RCC 7860 (cell line): ENCODE results near the gene SLC11A1.
A peak's percentile ranks its signal among the peaks of the same experiment; 100 is the strongest.

Experiments
- DNase-seq: peaks from one replicate; pipeline ENCODE4 v3.0.0-alpha.2; 2015; ENCODE audit warnings: low spot score
- FAIRE-seq: peaks from 2 replicates; lab custom pipeline; 2012; peaks lifted over from hg19 to GRCh38; lab: Jason Lieb, UNC

Gene SLC11A1

DNA sequence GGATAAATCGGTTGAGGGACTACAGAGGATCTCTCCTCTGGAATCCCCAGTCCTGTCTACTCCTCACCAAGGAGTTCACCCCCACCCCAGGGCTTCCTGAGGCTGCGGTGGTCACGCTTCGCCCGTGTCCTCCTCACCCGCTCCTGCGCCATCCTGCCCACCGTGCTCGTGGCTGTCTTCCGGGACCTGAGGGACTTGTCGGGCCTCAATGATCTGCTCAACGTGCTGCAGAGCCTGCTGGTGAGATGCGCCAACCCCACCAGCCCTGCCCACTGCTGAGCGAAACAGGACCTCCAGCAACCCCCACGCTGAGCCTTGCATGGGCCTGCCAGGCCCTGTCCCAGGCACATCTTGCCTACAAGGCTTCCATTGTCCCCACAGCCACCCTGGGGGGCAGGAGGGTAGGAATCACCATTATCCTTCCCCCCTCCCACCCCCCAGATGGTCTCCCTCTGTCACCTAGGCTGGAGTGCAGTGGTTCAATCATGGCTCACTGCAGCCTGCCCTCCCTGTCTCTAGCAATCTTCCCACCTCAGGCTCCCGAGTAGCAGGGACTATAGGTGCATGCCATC lies 10.9 kb downstream of the SLC11A1 start:
- FAIRE-seq: no peak
- DNase-seq: no peak

DNA sequence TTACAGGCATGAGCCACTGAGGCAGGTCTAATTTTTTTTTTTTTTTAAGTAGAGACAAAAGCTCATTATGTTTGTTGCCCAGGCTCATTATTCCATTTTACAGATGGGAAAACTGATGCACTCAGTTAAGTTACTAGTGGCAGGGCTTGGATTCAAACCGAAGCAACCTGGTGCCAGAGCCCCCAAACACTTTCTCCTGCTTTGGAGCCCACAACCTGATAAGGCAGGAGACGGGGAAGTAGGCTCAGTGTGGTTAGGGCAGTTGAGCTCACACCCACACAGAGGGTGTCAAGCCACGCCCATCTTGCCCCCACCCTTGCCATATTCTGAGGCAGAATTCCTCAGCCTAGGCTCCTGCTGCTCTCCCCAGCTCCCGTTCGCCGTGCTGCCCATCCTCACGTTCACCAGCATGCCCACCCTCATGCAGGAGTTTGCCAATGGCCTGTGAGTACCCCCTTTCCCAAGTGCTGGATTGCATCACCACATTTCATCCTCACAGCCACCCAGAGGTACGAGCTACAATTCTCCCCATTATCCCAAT lies 11.7 kb downstream of the SLC11A1 start:
- no peak for FAIRE-seq
- DNase-seq: no peak

DNA sequence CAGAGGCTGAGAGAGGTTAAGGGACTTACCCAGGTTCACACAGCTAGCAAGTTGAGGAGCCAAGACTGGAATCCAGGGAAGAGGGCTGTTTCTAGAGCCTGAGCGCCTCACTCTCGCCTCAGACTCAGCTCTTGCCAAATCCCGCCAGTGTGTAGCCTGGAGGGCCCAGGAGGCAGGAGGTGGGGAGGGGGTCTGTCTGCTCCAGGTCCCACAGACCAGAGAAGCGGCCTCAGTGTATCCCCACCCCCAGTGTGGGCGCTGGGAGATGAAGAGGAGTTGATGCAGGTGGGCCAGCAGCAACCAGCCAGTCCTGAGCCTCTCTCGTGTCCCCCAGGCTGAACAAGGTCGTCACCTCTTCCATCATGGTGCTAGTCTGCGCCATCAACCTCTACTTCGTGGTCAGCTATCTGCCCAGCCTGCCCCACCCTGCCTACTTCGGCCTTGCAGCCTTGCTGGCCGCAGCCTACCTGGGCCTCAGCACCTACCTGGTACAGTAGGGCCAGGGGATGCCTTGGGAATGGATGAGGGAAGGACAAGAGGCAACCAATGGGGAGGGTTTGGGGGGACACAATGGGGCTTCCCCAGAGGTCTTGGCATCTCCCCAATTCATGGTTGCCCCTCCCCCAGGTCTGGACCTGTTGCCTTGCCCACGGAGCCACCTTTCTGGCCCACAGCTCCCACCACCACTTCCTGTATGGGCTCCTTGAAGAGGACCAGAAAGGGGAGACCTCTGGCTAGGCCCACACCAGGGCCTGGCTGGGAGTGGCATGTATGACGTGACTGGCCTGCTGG lies 12.4 kb downstream of the SLC11A1 start:
- no peak for DNase-seq
- FAIRE-seq: no peak

DNA sequence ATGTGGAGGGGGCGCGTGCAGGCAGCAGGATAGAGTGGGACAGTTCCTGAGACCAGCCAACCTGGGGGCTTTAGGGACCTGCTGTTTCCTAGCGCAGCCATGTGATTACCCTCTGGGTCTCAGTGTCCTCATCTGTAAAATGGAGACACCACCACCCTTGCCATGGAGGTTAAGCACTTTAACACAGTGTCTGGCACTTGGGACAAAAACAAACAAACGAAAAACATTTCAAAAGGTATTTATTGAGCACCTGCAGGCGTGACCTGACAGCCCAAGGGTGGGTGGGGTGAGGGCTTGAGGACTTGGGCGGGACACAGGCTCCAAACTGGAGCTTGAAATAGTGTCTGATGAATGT lies 13.0 kb downstream of the SLC11A1 start:
- FAIRE-seq: no peak
- no peak for DNase-seq

DNA sequence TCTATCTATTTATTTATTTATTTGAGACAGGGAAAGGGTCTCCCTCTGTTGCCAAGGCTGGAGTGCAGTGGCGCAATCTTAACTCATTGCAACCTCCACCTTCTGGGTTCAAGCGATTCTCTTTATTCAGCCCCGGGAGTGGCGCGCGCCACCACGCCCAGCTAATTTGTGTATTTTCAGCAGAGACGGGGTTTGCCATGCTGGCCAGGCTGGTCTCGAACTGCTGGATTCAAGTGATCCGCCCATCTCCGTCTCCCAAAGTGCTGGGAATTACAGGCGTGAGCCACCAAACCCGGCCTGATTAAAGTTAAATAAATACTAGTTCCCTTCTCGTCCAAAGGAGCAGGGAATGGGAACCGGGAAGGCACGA lies 13.4 kb downstream of the SLC11A1 start:
- FAIRE-seq: no peak
- DNase-seq: no peak

DNA sequence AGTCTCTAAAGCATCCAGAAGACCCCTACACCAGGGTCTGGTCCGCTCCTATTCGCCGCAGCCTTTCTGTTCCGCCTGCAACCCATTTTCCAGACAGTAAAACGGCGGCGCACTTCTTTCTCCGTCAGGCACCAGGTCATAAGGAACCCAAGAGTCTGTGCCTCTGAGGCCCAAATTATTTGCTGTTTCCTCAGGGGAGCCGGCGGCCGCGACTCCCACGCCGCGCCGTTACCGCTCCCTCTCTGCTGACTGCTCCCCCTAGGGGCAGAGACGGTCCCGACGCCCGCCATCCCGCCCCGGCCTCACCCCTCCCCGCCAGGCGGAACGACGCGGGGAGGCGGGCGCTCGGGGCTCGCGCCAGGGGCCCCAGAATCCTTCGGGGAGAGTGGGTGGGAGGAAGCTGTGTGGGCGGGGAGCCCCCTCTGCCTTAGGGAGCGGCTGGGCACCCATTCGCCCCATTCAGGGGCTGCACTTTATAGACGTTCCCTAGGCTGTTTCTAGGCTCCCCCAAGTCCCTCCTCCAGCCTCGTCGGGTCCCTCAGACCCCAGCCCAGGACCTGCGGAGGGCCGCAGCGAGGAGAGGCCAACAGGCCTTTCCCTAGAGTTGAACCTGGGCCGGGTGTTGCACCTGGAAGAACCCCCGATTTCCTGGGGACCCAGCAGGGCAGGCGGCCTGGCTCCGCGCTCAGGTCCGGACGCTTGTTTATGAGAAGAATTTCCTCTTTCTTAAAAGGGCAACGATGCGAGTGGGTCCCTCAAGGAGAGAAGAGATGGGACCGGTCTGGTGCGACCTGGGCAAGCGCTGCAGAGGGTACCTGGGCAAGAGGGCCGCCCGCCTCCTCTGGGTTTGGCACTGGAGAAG lies 14.0 kb downstream of the SLC11A1 start:
- FAIRE-seq (no peak), DNase-seq (peak; percentile 81)

DNA sequence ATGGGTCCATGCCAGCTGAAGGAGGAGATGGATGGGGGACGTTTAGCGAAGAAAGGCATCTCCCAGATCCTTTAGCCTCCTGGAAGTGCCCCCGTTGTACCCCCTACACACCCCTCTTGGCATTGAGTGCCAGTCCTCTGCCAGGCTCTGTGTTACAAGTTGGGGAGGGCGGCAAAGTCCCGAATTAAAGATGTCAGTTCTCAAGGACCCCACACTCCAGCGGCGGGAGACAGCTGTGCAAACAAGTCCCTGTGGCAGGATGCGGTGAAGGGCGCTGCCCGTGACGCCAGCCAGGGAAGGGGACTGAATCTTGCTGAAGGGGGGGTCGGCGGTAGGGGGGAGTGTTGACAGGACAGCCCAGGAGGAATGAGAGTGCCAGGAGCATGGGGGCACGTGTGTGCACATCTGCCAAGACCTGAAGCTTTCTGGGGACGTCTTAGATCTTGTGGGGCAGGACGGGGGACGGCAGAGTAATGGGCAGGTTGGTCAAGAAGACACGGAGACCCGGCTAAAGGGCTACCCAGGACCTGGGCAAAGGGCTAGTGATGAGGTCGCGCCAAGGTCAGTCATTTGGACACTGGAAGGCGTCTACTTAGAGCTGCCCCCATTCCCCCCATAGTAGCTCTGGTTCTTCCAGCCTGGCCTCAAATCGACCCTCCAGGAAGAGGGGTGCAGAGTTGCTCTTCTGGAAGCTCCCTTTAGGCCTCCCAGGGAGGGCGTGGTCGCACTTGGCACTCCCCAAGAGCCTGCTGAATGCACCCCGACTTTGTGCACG lies 14.8 kb downstream of the SLC11A1 start:
- DNase-seq (peak; percentile 63), FAIRE-seq (no peak)

DNA sequence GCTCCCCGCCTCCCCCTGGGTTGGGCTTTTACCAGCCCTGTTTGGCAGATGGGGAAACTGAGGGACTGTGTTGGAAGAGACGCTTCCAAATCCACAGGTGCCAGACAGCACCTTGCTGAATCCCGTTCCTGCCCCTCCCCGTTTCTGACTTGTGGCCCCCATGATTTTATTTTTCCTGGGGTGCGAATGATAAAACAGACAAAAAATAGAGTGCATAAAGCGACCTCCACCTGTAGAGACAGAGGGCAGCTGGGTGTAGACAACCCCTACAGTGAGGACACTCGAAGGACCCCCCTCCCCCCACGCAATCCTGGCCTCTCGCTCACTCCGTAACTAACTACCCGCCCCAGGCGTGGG lies 15.4 kb downstream of the SLC11A1 start:
- FAIRE-seq (no peak), DNase-seq (no peak)

DNA sequence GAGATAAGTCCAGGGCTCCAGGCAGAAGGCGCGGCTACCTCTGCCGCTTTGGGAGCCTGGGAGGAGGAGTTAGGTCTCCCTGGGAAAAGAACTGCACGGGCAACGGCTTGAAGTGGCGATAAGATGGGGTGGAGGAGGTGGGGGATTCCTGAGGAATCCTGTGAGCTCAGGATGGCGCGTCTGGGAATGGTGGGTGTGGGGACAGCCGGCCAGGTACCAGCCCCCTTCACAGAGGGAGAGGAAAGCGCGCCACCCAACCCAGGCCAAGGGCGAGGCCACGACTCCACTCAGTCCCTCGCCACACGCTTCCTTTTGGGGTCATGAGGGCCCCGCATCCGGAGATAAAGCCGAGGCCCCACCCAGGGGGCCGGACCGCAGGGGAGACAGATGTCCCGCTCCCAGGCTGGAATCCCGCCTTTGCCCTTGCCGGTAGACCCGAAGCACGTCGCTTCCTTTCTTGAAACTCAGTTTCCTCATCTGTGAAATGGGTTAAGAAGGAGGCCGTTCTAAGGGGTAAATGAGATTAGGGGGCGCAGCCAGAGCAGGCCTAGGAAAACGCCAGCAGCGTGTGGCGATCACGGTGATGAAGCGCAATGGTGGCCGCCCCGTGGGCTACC lies 15.9 kb downstream of the SLC11A1 start:
- FAIRE-seq (peak; percentile 62), DNase-seq (peak; percentile 80)

DNA sequence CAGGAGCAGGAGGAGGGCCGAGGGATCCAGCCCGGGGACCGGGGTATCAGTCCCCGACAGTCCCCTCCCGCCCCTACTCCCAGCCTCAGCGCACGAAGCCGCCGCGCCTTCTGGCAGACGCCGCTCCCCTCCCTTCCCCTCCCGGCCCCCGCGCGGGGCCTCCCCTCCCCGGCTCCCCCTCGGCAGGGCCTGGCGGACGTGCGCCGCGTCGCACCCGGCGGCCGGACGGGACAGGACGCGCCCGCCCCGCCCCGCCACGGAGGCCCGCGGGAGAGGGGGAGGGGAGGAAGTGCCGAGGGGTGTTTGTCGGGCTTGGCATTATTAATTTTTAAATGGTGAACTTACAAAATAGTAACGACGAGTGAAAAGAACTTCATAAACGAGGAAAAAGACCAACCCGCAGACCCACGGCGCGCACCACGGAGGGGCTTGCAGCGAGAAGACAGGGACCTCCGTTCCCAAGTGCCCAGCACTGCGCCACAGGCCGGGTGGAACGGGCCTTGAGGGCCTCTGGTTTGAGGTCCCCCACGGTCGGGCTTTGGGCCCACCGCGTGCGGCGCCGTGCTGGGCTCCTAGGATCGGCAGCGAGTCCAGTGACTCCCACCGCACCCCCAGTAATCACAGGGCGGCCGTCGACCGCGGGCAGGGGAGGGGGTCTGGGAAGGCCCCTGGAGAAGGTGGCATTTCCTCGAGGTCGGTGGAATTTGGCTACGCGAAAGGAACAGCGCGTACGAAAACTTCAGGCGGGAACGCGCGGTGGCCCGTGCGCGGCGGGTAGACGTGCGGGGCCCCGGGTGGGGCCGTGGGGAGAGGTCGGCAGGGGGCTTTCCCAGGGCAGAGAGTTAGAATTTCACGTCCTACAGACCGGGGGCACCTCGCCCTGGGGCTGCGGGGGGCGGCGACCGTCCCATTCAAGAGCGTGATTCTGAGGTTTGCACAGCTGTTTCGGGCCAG lies 16.6 kb downstream of the SLC11A1 start:
- peak; percentile 47 for DNase-seq
- no peak for FAIRE-seq

DNA sequence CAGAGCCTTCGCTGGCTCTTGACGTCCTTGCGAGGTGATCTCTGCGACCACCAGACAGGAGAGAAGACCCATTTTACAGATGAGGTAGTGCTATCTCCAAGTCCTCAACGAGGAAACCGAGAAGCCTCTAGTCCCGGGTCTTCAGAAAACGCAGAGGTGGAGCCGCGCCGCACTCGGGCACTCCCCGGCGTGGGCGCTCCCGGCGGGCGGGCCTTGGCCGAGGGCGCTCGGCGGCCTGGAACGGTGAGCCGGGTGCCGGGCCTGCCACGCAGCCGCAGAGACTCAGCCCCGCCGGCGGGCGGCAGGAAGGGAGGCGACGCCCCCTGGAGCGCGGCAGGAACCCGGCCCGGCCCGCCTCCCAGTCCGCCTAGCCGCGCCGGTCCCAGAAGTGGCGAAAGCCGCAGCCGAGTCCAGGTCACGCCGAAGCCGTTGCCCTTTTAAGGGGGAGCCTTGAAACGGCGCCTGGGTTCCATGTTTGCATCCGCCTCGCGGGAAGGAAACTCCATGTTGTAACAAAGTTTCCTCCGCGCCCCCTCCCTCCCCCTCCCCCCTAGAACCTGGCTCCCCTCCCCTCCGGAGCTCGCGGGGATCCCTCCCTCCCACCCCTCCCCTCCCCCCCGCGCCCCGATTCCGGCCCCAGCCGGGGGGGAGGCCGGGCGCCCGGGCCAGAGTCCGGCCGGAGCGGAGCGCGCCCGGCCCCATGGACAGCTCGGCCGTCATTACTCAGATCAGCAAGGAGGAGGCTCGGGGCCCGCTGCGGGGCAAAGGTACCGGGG lies 17.5 kb downstream of the SLC11A1 start, which contains the start of gene CTDSP1:
Gene CTDSP1, plus strand, starts transcription at position 478 of the 776 bp plus-strand sequence. Its CDS starts 223 bp downstream, at position 701.
- FAIRE-seq: no peak
- DNase-seq: peak; percentile 88

DNA sequence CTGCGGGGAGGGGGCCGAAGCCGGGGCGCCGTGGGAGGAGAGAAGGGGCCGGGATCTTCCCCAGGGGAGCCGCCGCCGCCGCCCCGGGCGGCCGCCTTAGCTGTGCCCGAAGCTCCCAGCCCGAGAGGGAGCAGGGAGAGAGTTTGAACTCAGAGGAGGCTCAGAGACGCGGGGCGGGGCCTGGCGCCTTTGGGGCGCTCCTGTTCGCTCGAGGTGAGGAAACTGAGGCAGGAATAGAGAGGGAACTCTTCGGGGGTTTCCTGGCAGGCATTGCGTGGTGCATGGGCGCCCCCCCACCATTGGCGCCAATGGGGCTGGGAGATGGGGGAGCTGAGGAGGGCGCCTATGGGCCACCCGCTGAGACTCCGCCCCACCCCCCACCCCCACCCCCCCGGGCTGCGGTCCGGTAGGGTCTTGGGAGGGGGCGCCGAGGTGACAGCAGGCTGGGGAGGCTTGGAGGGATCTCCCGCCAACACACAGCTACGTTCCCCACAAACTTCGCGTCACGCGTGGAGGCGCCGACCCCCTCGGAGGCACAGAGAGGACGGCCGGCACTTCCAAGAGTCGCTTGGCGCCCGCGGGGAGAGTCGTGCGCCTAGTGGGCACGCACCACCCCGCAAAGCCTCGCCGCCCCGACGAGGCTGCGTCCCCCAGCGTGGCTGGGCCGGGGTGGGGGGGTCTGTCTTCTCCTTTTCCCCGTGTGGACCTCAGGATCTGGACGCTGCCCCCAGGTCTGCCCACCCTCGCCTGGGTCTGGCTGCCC lies 18.3 kb downstream of the SLC11A1 start:
- no peak for FAIRE-seq

DNA sequence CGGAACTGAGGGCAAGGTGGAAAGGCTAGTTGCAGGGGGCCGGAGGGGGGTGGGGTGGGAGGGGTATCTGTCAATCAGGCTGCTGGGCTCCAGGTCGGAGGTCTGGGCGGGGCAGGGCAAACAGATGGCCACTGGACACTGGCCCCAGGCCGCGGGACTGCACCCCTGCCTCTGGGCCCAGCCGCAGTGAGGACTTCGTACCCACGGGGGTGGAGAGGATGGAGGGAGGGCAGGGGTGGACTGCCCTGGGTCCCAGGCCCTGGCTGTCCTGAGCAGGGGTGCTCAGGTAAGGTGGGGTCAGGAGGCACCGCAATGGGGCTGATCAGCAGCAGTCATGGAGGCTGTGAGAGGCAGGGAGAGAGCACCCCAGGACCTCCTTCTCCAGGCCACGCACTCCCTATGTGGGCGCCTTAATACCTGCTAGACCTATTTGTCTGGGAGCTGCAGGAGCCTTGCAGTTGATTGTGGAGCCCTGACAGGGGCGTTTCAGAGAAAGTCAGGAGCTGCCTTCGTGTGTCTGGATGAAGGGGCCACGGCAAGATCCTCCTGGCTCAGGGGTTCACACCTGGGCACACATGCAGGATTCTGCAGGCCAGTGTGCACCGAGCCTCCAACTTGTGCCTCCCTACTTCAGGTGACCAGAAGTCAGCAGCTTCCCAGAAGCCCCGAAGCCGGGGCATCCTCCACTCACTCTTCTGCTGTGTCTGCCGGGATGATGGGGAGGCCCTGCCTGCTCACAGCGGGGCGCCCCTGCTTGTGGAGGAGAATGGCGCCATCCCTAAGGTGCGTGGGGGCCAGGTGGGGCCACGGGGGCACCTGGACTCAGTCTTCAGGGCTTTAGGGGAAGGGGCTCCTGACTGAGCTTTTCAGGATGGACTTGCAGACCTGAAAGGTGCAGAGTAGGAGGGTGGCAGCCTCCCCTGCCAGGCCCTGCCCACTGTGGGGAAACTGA lies 19.1 kb downstream of the SLC11A1 start:
- FAIRE-seq: no peak

More for the DNA sequence above, 18.3 kb downstream of the SLC11A1 start:
- no peak for DNase-seq

DNA sequence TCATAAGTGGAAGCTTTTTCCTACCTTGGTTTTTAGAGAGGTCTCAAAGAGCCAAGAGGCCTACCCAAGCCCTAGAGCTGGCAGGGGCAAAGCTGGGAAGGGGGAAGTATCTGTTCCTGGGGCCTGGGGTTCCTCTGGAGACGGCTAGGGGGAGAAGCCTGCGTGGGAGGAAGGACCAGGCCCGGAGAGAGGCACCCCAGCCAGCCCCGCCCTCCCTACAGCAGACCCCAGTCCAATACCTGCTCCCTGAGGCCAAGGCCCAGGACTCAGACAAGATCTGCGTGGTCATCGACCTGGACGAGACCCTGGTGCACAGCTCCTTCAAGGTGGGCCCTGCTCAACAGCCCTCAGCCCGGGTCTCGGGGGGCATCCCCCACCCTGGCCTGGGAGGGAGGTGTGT lies 19.8 kb downstream of the SLC11A1 start:
- no peak for FAIRE-seq
- DNase-seq: no peak

More for the DNA sequence above, 19.1 kb downstream of the SLC11A1 start:
- no peak for DNase-seq

DNA sequence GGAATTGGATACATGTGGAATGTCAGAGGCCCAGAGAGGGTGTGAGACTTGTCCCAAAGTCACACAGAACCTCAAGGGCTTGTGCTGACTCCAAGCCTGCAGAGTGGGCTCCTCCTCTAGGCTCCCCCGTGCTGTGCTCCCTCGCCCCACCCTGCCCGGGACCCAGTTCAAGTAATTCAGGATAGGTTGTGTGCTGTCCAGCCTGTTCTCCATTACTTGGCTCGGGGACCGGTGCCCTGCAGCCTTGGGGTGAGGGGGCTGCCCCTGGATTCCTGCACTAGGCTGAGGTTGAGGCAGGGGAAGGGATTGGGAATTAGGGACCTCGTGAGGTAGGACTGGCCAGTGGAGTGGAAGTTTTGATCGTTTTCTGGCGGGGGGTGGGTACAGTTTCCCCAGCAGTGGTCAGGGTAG lies 20.4 kb downstream of the SLC11A1 start:
- DNase-seq (no peak), FAIRE-seq (no peak)

DNA sequence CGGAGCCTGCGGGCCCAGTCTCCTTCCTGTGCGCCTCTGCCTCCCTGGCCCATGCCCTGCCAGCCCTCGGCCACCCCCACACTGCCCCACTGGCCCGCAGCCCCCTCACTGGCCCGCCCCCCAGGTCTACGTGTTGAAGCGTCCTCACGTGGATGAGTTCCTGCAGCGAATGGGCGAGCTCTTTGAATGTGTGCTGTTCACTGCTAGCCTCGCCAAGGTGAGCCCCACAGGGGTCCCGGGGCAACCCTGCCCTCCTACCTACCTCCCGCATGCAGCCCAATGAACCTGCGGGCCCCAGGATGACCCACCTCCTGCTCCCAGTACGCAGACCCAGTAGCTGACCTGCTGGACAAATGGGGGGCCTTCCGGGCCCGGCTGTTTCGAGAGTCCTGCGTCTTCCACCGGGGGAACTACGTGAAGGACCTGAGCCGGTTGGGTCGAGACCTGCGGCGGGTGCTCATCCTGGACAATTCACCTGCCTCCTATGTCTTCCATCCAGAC lies 20.9 kb downstream of the SLC11A1 start:
- no peak for FAIRE-seq
- no peak for DNase-seq
